Measurements from ENCODE around the gene SSBP2. TPM values are rescaled to one million over a fixed set of nuclear protein-coding genes. Genes with fewer than 3 reads are reported as not detected.
A peak's percentile ranks its signal among the peaks of the same experiment; 100 is the strongest.
"Not testable (repeated sequence)": the region's sequence is repeated elsewhere in the genome, so short reads cannot be mapped to it uniquely, and the experiment has no call there.

The SSBP2 gene
- polyA plus RNA-seq, 4 donors = 84.8 to 96.7 (median 91.8) TPM

DNA sequence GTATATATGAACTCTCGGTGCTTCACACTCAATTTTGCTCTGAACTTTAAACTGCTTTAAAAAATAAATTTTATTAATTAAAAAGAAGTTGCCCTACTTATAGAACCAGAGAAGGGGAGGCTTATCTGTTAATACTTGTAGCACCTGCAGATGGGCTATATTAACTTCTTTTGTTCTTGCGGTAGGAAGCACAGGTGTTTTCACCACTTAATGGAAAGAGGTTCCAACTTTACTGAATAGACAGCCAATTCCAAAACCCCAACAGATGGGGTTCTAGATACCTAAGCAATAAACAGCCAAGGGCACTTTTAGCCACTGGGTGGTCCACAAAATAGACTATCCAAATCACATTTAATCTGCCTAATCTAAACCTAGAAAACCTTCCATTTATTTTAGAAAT is 65.4 kb downstream of the SSBP2 start:
- DNase-seq (ENCODE audit: low read depth in 4 of 4, low spot score in 3 of 4) = no peak

GRCh38 chr5:81679885-81680284 is 71.0 kb downstream of the SSBP2 start:
- DNase-seq (ENCODE audit: low read depth in 4 of 4, low spot score in 3 of 4) = no peak

- no peak for DNase-seq (ENCODE audit: low read depth in 4 of 4, low spot score in 3 of 4)
These were observed 75.5 kb downstream of the SSBP2 start for GRCh38 chr5:81675420-81675819.

GRCh38 chr5:81665795-81666194 is 85.1 kb downstream of the SSBP2 start:
- DNase-seq (ENCODE audit: low read depth in 4 of 4, low spot score in 3 of 4) = no peak

- not testable (repeated sequence) for DNase-seq (ENCODE audit: low read depth in 4 of 4, low spot score in 3 of 4)
These were observed 90.3 kb downstream of the SSBP2 start for GRCh38 chr5:81660624-81661023.

GRCh38 chr5:81657386-81657785 is 93.5 kb downstream of the SSBP2 start:
- DNase-seq (ENCODE audit: low read depth in 4 of 4, low spot score in 3 of 4) = peak in 1 of 4 donors; percentile 5

- no peak for DNase-seq (ENCODE audit: low read depth in 4 of 4, low spot score in 3 of 4)
These were observed 94.1 kb downstream of the SSBP2 start for GRCh38 chr5:81656783-81657182.

GRCh38 chr5:81650987-81651386 is 99.9 kb downstream of the SSBP2 start:
- no peak for DNase-seq (ENCODE audit: low read depth in 4 of 4, low spot score in 3 of 4)

GRCh38 chr5:81646469-81646995 is 104.4 kb downstream of the SSBP2 start:
- DNase-seq (ENCODE audit: low read depth in 4 of 4, low spot score in 3 of 4) = no peak

GRCh38 chr5:81642210-81642609 is 108.7 kb downstream of the SSBP2 start:
- no peak for DNase-seq (ENCODE audit: low read depth in 4 of 4, low spot score in 3 of 4)

GRCh38 chr5:81639556-81639955 is 111.3 kb downstream of the SSBP2 start:
- no peak for DNase-seq (ENCODE audit: low read depth in 4 of 4, low spot score in 3 of 4)

- no peak for DNase-seq (ENCODE audit: low read depth in 4 of 4, low spot score in 3 of 4)
These were observed 112.4 kb downstream of the SSBP2 start for GRCh38 chr5:81638471-81638870.

DNA sequence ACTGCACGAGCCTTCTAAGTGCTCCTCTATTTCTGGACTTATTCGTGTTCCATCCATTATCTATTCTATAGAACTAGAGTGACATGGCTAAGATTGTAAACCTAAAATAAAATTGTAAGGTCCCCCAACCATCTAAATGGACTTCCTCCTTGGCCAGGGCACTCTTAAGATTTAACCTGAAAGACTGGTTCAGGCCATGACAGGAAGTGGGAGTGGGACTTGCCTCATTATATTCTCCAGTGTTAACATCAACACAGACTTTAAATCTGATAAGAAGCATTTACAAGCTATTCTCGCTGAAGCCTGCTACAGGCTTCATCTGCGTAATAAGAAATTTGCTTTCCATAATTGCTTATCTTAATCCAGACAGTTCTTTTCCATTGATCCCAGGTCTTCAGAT is 117.0 kb downstream of the SSBP2 start:
- DNase-seq (ENCODE audit: low read depth in 4 of 4, low spot score in 3 of 4) = no peak

- DNase-seq (ENCODE audit: low read depth in 4 of 4, low spot score in 3 of 4) = no peak
These were observed 117.4 kb downstream of the SSBP2 start for GRCh38 chr5:81633471-81633870.

DNA sequence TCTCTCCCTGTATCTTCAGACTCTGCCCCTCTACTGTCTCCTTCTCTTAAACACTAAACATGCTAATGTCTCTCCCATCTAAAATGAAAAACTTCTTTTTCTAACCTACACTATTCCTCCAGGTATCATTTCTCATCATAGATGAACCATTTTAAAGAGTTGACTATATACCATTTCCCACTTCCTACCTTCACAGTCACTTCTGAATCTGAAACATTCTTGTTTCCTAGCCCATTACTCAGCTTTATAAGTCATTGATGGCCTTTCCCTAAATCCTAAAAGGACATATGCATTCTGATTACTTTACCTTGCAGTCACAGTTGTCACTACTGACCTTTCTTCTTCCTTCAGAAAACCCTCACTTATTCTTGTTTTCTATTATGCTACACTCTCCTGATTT is 118.2 kb downstream of the SSBP2 start:
- no peak for DNase-seq (ENCODE audit: low read depth in 4 of 4, low spot score in 3 of 4)

- DNase-seq (ENCODE audit: low read depth in 4 of 4, low spot score in 3 of 4) = no peak
These were observed 119.3 kb downstream of the SSBP2 start for GRCh38 chr5:81631621-81632020.

- DNase-seq (ENCODE audit: low read depth in 4 of 4, low spot score in 3 of 4) = no peak
These were observed 119.8 kb downstream of the SSBP2 start for GRCh38 chr5:81631124-81631523.

DNA sequence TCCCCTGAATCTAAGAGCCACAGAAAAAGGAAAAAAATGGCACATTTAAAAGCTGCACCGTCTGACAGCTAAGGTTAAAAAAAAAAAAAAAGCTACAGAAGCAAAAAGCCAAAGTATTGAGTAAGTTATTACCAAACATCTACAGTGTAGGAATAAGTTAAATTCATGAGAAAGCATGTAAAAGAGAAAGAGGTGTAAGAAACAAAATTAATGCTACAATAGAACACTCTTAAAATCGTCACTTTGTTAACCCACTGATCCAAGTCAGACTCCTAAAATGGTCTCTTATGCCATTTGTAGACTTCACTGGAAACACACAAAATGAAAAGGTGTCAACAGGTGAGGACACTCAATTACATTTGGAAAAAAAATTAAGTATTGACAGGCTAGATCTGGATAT is 120.2 kb downstream of the SSBP2 start:
- no peak for DNase-seq (ENCODE audit: low read depth in 4 of 4, low spot score in 3 of 4)

- no peak for DNase-seq (ENCODE audit: low read depth in 4 of 4, low spot score in 3 of 4)
These were observed 120.9 kb downstream of the SSBP2 start for GRCh38 chr5:81629986-81630385.

- not testable (repeated sequence) for DNase-seq (ENCODE audit: low read depth in 4 of 4, low spot score in 3 of 4)
These were observed 122.8 kb downstream of the SSBP2 start for GRCh38 chr5:81628061-81628460.

GRCh38 chr5:81626524-81626923 is 124.4 kb downstream of the SSBP2 start:
- no peak for DNase-seq (ENCODE audit: low read depth in 4 of 4, low spot score in 3 of 4)

- no peak for DNase-seq (ENCODE audit: low read depth in 4 of 4, low spot score in 3 of 4)
These were observed 141.0 kb downstream of the SSBP2 start for GRCh38 chr5:81609810-81610375.

- DNase-seq (ENCODE audit: low read depth in 4 of 4, low spot score in 3 of 4) = no peak
These were observed 141.9 kb downstream of the SSBP2 start for GRCh38 chr5:81608976-81609375.

Measured in right renal pelvis (tissue), 4 donors.